ENCODE results near the gene USP15. TPM values are rescaled to one million over a fixed set of nuclear protein-coding genes. Genes with fewer than 3 reads are reported as not detected.

Gene USP15
- total RNA-seq, 4 donors from 2014 or later, result 55.8 to 90.8 (median 67.2) TPM

- WGBS, 2 donors, result 86 to 90% methylated on average over 10 of the region's 10 CpGs
- no peak for DNase-seq (ENCODE audit: low spot score in 2 of 2)
- no peak overlapping the region for H3K4me3 ChIP-seq (ENCODE audit: low read depth, poor library complexity, severe bottlenecking)
- TF ChIP-seq CTCF (IDR thresholded peaks at IDR 0.05) (no peak), POLR2A (IDR thresholded peaks at IDR 0.05) (no peak)
- intact Hi-C loops (cut with DNase I; ENCODE audit: low total_unique reads), result no loop called here
Measured at GRCh38 chr12:62261876-62262517, 1.8 kb downstream of the USP15 start.

GRCh38 chr12:62263232-62263631 is 3.0 kb downstream of the USP15 start:
- H3K4me3 ChIP-seq (ENCODE audit: low read depth, poor library complexity, severe bottlenecking), result no peak overlapping the region
- DNase-seq (ENCODE audit: low spot score in 2 of 2), result no peak
- TF ChIP-seq CTCF (IDR thresholded peaks at IDR 0.05) (no peak), POLR2A (IDR thresholded peaks at IDR 0.05) (no peak)
- WGBS, 2 donors, result 70 to 71% methylated on average over 2 of the region's 2 CpGs
- intact Hi-C loops (cut with DNase I; ENCODE audit: low total_unique reads), result no loop called here

- TF ChIP-seq CTCF (IDR thresholded peaks at IDR 0.05) (no peak), POLR2A (IDR thresholded peaks at IDR 0.05) (no peak)
- intact Hi-C loops (cut with DNase I; ENCODE audit: low total_unique reads), result no loop called here
- WGBS, 2 donors, result 85% methylated on average over 11 of the region's 11 CpGs
- H3K4me3 ChIP-seq (ENCODE audit: low read depth, poor library complexity, severe bottlenecking), result no peak overlapping the region
- no peak for DNase-seq (ENCODE audit: low spot score in 2 of 2)
Measured at GRCh38 chr12:62263966-62264365, 3.8 kb downstream of the USP15 start.

GRCh38 chr12:62264706-62265105 is 4.5 kb downstream of the USP15 start:
- intact Hi-C loops (cut with DNase I; ENCODE audit: low total_unique reads), result no loop called here
- TF ChIP-seq CTCF (IDR thresholded peaks at IDR 0.05) (no peak), POLR2A (IDR thresholded peaks at IDR 0.05) (no peak)
- no peak for DNase-seq (ENCODE audit: low spot score in 2 of 2)
- H3K4me3 ChIP-seq (ENCODE audit: low read depth, poor library complexity, severe bottlenecking), result no peak overlapping the region
- 71 to 74% methylated on average over 3 of the region's 3 CpGs for WGBS, 2 donors

- TF ChIP-seq CTCF (IDR thresholded peaks at IDR 0.05), result no peak
- no peak for TF ChIP-seq POLR2A (IDR thresholded peaks at IDR 0.05)
- 84 to 86% methylated on average over 4 of the region's 4 CpGs for WGBS, 2 donors
- H3K4me3 ChIP-seq (ENCODE audit: low read depth, poor library complexity, severe bottlenecking), result no peak overlapping the region
- no peak for DNase-seq (ENCODE audit: low spot score in 2 of 2)
- intact Hi-C loops (cut with DNase I; ENCODE audit: low total_unique reads), result no loop called here
Measured at GRCh38 chr12:62265511-62265910, 5.3 kb downstream of the USP15 start.

- DNase-seq (ENCODE audit: low spot score in 2 of 2), result no peak
- 68 to 81% methylated on average over 2 of the region's 2 CpGs for WGBS, 2 donors
- intact Hi-C loops (cut with DNase I; ENCODE audit: low total_unique reads), result no loop called here
- H3K4me3 ChIP-seq (ENCODE audit: low read depth, poor library complexity, severe bottlenecking), result no peak overlapping the region
- no peak for TF ChIP-seq CTCF (IDR thresholded peaks at IDR 0.05)
- TF ChIP-seq POLR2A (IDR thresholded peaks at IDR 0.05), result no peak
Measured at GRCh38 chr12:62267026-62267425, 6.8 kb downstream of the USP15 start.

All from lower leg skin (tissue), 4 donors.